ENCODE measurements around the gene FUOM. TPM values are rescaled to one million over a fixed set of nuclear protein-coding genes. Genes with fewer than 3 reads are reported as not detected.

The FUOM gene
- total and polyA plus RNA-seq, 2 of the 8 experiments (the other 6 are each of a cell fraction or from before 2014, with no cell fraction given): 22.0 to 30.4 TPM

GRCh38 chr10:133309100-133309719 lies 48.6 kb downstream of the FUOM start:
- no peaks in the 10 kb centered on the region for H3K27me3 ChIP-seq (replicated peaks in 1 of 4; ENCODE audit: control insufficient read depth in 3 of 4, extremely low read depth in 1 of 4, insufficient read depth in 3 of 4, low read length in 3 of 4)
- CTCF ChIA-PET (ENCODE audit: partially characterized antibody): interaction anchor here (1.1 kb wide), 1 partner anchor 9 kb away, joined by 4 read pairs; no protein-coding TSS in a partner anchor
- FAIRE-seq: no peak
- TF ChIP-seq EGR1 (IDR thresholded peaks at IDR 0.05; ENCODE audit: borderline replicate concordance, low read depth, low read length) (no peak), POLR2A (IDR thresholded peaks at IDR 0.05; ENCODE audit: control extremely low read depth in 1 of 2, low read depth in 2 of 2, low read length in 2 of 2) (peak in 1 of 2 experiments; percentile 1; a peak in 1 of 3 replicates), CREB1 (IDR thresholded peaks at IDR 0.05) (peak; percentile 68; the same call in 1 of the 2 replicates), SUZ12 (IDR thresholded peaks at IDR 0.05; ENCODE audit: low read length) (no peak), SP2 (IDR thresholded peaks at IDR 0.05; ENCODE audit: low read length) (no peak), E2F6 (IDR thresholded peaks at IDR 0.05) (0 out of 2 replicates have a peak, but pooled peaks have one; percentile 30), USF2 (IDR thresholded peaks at IDR 0.05; ENCODE audit: low read length) (no peak), KDM1A (IDR thresholded peaks at IDR 0.05; ENCODE audit: borderline replicate concordance, low read length) (no peak), SIRT6 (IDR thresholded peaks at IDR 0.05; ENCODE audit: low read length) (no peak), BACH1 (IDR thresholded peaks at IDR 0.05; ENCODE audit: low read length) (peak; percentile 49; the same call in 1 of the 2 replicates), RBBP5 (IDR thresholded peaks at IDR 0.05; ENCODE audit: borderline replicate concordance, low read depth, low read length) (no peak), TEAD4 (IDR thresholded peaks at IDR 0.05; ENCODE audit: low read depth, low read length) (no peak)

More at GRCh38 chr10:133309100-133309719, 48.6 kb downstream of the FUOM start:
- Histone ChIP-seq H3K79me1 (ENCODE audit: low read depth, low read length) (peaks cover 21% of the 10 kb centered on the region), H3K9ac (replicated peaks in 1 of 4; ENCODE audit: extremely low read depth in 1 of 4, low read depth in 3 of 4, low read length in 3 of 4) (peak overlapping the region; percentile 75 to 97 (median 76)), H3K79me2 (ENCODE audit: control insufficient read depth in 1 of 2, insufficient read depth in 2 of 2, low read length in 2 of 2) (peaks cover 3 to 29% of the 10 kb centered on the region in 2 experiments; a peak in 3 of 4 replicates), H3K9me3 (ENCODE audit: insufficient read depth in 2 of 2, low read depth in 1 of 2, low read length in 1 of 2) (no peaks in the 10 kb centered on the region), H3K4me2 (ENCODE audit: insufficient read depth in 1 of 2, low read depth in 2 of 2, low read length in 2 of 2) (peak overlapping the region; percentile 85 to 88), H3K23me2 (ENCODE audit: low read depth, low read length) (peaks cover 9% of the 10 kb centered on the region; the same call in 1 of the 2 replicates), H4K91ac (replicated peaks; ENCODE audit: insufficient read length, low read length) (no peak overlapping the region), H3K14ac (ENCODE audit: insufficient read length) (no peak overlapping the region), H3K36me3 (ENCODE audit: control insufficient read depth in 2 of 4, insufficient read depth in 4 of 4, low read length in 3 of 4) (peaks cover 4 to 22% (median 6%) of the 10 kb centered on the region in 4 experiments; a peak in 7 of 8 replicates), H3K4ac (replicated peaks; ENCODE audit: insufficient read length, low read depth, low read length) (no peak overlapping the region), H4K8ac (ENCODE audit: extremely low read depth, insufficient read depth, low read length) (peak overlapping the region; percentile 89), H3K56ac (replicated peaks; ENCODE audit: insufficient read length, low read depth, low read length) (peak overlapping the region; percentile 84), H3K4me1 (replicated peaks in 1 of 4; ENCODE audit: control insufficient read depth in 3 of 4, insufficient read depth in 4 of 4, low read length in 3 of 4) (peaks cover 0 to 6% (median 4%) of the 10 kb centered on the region in 4 experiments; a peak in 4 of 7 replicates), H3K18ac (ENCODE audit: extremely low read depth, low read length) (peak overlapping the region; percentile 85), H2BK12ac (ENCODE audit: low read depth, low read length) (no peak overlapping the region; the same call in 1 of the 2 replicates), H3K27ac (ENCODE audit: low read depth, low read length) (peak overlapping the region; percentile 88; the same call in 1 of the 2 replicates), H2BK5ac (ENCODE audit: low read depth, low read length) (peak overlapping the region; percentile 84), H4K5ac (ENCODE audit: insufficient read length, low read depth, low read length) (peak overlapping the region; percentile 93), H2AK5ac (ENCODE audit: low read depth, low read length) (no peak overlapping the region), H3K4me3 (ENCODE audit: extremely low read depth in 1 of 4, insufficient read depth in 2 of 4, low read depth in 3 of 4, low read length in 4 of 4) (peak overlapping the region; percentile 71 to 85 (median 82)), H2BK120ac (replicated peaks; ENCODE audit: low read depth, low read length) (no peak overlapping the region), H3K23ac (ENCODE audit: insufficient read length) (no peak overlapping the region), H2BK15ac (ENCODE audit: low read length) (no peak overlapping the region), H2BK20ac (ENCODE audit: low read length) (no peak overlapping the region), H2AFZ (ENCODE audit: low read length) (no peak overlapping the region), H4K20me1 (replicated peaks in 1 of 2; ENCODE audit: control insufficient read depth in 1 of 2, insufficient read depth in 2 of 2, low read length in 2 of 2) (peaks cover 5 to 12% of the 10 kb centered on the region in 2 experiments)
- 28% methylated on average over 36 of the region's 46 CpGs; no CpG with 5 or more reads in 1 of the 2 experiments for WGBS, 2 experiments (ENCODE audit: extremely low coverage in 1 of 2, insufficient coverage in 1 of 2, insufficient read length in 1 of 2, insufficient replicate concordance in 2 of 2, low coverage in 1 of 2, low lambda C conversion rate in 2 of 2, missing lambda C conversion rate in 1 of 2)
- POLR2A ChIA-PET (ENCODE audit: partially characterized antibody): no interaction called here
- DNase-seq (ENCODE audit: low read depth in 1 of 2, low spot score in 2 of 2): peak; percentile 77 to 99
